Caco-2 (cell line): ENCODE data around the gene APELA. TPM values are rescaled to one million over a fixed set of nuclear protein-coding genes. Genes with fewer than 3 reads are reported as not detected.

Experiments used
- BruUV-seq: library from RNA; stranded (reverse); fragments of 400-500 nt; replicated peaks from 2 replicates; lab custom pipeline; 2021; lab: Mats Ljungman, UMichigan
- CTCF ChIA-PET: fragments of 300-600 bp; sonication (Branson Sonifier 250); formaldehyde crosslinking; loops from one replicate; lab custom pipeline; 2022; ENCODE audit warnings: antibody characterized with exemption; lab: Charles Lee
- POLR2A ChIA-PET: fragments of 300-600 bp; sonication (Branson Sonifier 250); formaldehyde crosslinking; loops from one replicate; lab custom pipeline; 2022; ENCODE audit warnings: antibody characterized with exemption; lab: Charles Lee
- DNase-seq, 2 experiments: peaks; one replicate each; pipeline versions ENCODE4 v3.0.0 to v3.0.0-alpha.2; 2020 to 2022
- H3K27me3 ChIP-seq: replicated peaks from 2 replicates; pipeline ENCODE4 v1.6.0; 2011; ENCODE audit warnings: low read length; ENCODE audit not compliant: control insufficient read depth, insufficient read depth
- H3K36me3 ChIP-seq: 2 replicates; pipeline ENCODE4 v1.5.1; 2011; ENCODE audit warnings: low read length; ENCODE audit not compliant: control insufficient read depth, insufficient read depth
- H3K4me1 ChIP-seq: fragments of 250-450 bp; sonication (Bioruptor Pico); 2 replicates; pipeline ENCODE4 v1.5.1; 2020; ENCODE audit warnings: mild to moderate bottlenecking
- H3K4me3 ChIP-seq: 2 replicates; pipeline ENCODE4 v1.5.1; 2011; ENCODE audit warnings: low read depth, mild to moderate bottlenecking, control low read depth, low read length
- H3K9me3 ChIP-seq: fragments of 250-450 bp; sonication (Bioruptor Pico); 2 replicates; pipeline ENCODE4 v1.5.1; 2020; ENCODE audit warnings: mild to moderate bottlenecking, moderate library complexity
- H3K27ac Mint-ChIP-seq: one replicate; pipeline ENCODE4 v1.8.0; 2022; ENCODE audit warnings: mixed read lengths; ENCODE audit not compliant: unreplicated experiment
- H3K27me3 Mint-ChIP-seq: one replicate; pipeline ENCODE4 v1.8.0; 2022; ENCODE audit warnings: mixed read lengths; ENCODE audit not compliant: insufficient read depth, unreplicated experiment
- H3K36me3 Mint-ChIP-seq: one replicate; pipeline ENCODE4 v1.8.0; 2022; ENCODE audit warnings: mild to moderate bottlenecking, mixed read lengths; ENCODE audit not compliant: insufficient read depth, unreplicated experiment
- H3K4me1 Mint-ChIP-seq: one replicate; pipeline ENCODE4 v1.8.0; 2022; ENCODE audit warnings: low read depth, mixed read lengths; ENCODE audit not compliant: unreplicated experiment
- H3K4me3 Mint-ChIP-seq: one replicate; pipeline ENCODE4 v1.8.0; 2022; ENCODE audit warnings: mild to moderate bottlenecking, moderate library complexity, mixed read lengths; ENCODE audit not compliant: unreplicated experiment
- H3K9me3 Mint-ChIP-seq: one replicate; pipeline ENCODE4 v1.8.0; 2022; ENCODE audit warnings: mixed read lengths; ENCODE audit not compliant: unreplicated experiment
- CTCF ChIP-seq, 2 experiments: fragments of 200-600 bp in 1 of 2; IDR thresholded peaks; 1 replicate in 1 of 2; 2 replicates in 1 of 2; pipeline versions ENCODE4 v1.5.1 to v1.8.0; 2011 to 2022; ENCODE audit warnings: antibody characterized with exemption in 1 of 2, control low read depth in 1 of 2, inconsistent platforms in 1 of 2, low read depth in 1 of 2, low read length in 1 of 2, mild to moderate bottlenecking in 1 of 2, moderate library complexity in 1 of 2; ENCODE audit not compliant: insufficient read depth in 1 of 2, severe bottlenecking in 1 of 2, unreplicated experiment in 1 of 2
- intact Hi-C: fragments of 100-400 bp; cut with micrococcal nuclease; formaldehyde crosslinking; loops from one replicate; pipeline ENCODE4 v1.10.0; 2022; ENCODE audit not compliant: unreplicated experiment
- total RNA-seq: library from RNA; stranded (reverse); gene quantifications from 2 replicates; pipeline ENCODE4 v1.2.3, GENCODE V29; 2022

The APELA gene
- total RNA-seq, 1 experiment from 2014 or later, result 30.6 TPM

- BruUV-seq, result no TSS peak
- Histone ChIP-seq H3K36me3 (no peaks in the 10 kb centered on the region), H3K4me3 (no peak overlapping the region), H3K27me3 (no peaks in the 10 kb centered on the region), H3K4me1 (no peaks in the 10 kb centered on the region), H3K9me3 (no peaks in the 10 kb centered on the region)
- H3K27ac Mint-ChIP-seq, result no peak overlapping the region
- ChIA-PET CTCF (no interaction called here), POLR2A (no interaction called here)
- peaks cover 5% of the 10 kb centered on the region for H3K9me3 Mint-ChIP-seq
- no peak for DNase-seq
- no peaks in the 10 kb centered on the region for H3K4me1 Mint-ChIP-seq
- intact Hi-C loops, result no loop called here
- H3K27me3 Mint-ChIP-seq, result no peaks in the 10 kb centered on the region
- H3K4me3 Mint-ChIP-seq, result no peak overlapping the region
- TF ChIP-seq CTCF (IDR thresholded peaks at IDR 0.05; ENCODE audit: insufficient read depth in 1 of 2, low read depth in 1 of 2, low read length in 1 of 2, severe bottlenecking in 1 of 2, unreplicated experiment in 1 of 2), result no peak
- H3K36me3 Mint-ChIP-seq, result no peaks in the 10 kb centered on the region
These were observed 30.0 kb upstream of the APELA start for GRCh38 chr4:164847016-164847415.

- ChIA-PET CTCF (no interaction called here), POLR2A (no interaction called here)
- Histone ChIP-seq H3K27me3 (no peaks in the 10 kb centered on the region), H3K9me3 (no peaks in the 10 kb centered on the region), H3K36me3 (no peaks in the 10 kb centered on the region), H3K4me1 (no peaks in the 10 kb centered on the region), H3K4me3 (no peak overlapping the region)
- TF ChIP-seq CTCF (IDR thresholded peaks at IDR 0.05; ENCODE audit: insufficient read depth in 1 of 2, low read depth in 1 of 2, low read length in 1 of 2, severe bottlenecking in 1 of 2, unreplicated experiment in 1 of 2), result no peak
- intact Hi-C loops, result no loop called here
- Mint-ChIP-seq H3K27me3 (no peaks in the 10 kb centered on the region), H3K4me1 (no peaks in the 10 kb centered on the region), H3K9me3 (peaks cover 15% of the 10 kb centered on the region), H3K27ac (no peak overlapping the region), H3K36me3 (no peaks in the 10 kb centered on the region), H3K4me3 (no peak overlapping the region)
- DNase-seq, result no peak
- BruUV-seq, result no TSS peak
These were observed 28.9 kb upstream of the APELA start for GRCh38 chr4:164847967-164848649.

GRCh38 chr4:164856396-164856795, 20.6 kb upstream of the APELA start:
- intact Hi-C loops, result no loop called here
- CTCF ChIA-PET, result no interaction called here
- H3K36me3 Mint-ChIP-seq, result no peaks in the 10 kb centered on the region
- DNase-seq, result no peak
- TF ChIP-seq CTCF (IDR thresholded peaks at IDR 0.05; ENCODE audit: insufficient read depth in 1 of 2, low read depth in 1 of 2, low read length in 1 of 2, severe bottlenecking in 1 of 2, unreplicated experiment in 1 of 2), result no peak
- BruUV-seq, result no TSS peak
- Histone ChIP-seq H3K9me3 (no peaks in the 10 kb centered on the region), H3K36me3 (no peaks in the 10 kb centered on the region), H3K4me1 (no peaks in the 10 kb centered on the region), H3K4me3 (no peak overlapping the region), H3K27me3 (no peaks in the 10 kb centered on the region)
- H3K4me3 Mint-ChIP-seq, result no peak overlapping the region
- H3K4me1 Mint-ChIP-seq, result no peaks in the 10 kb centered on the region
- H3K9me3 Mint-ChIP-seq, result peaks cover 15% of the 10 kb centered on the region
- no peaks in the 10 kb centered on the region for H3K27me3 Mint-ChIP-seq
- H3K27ac Mint-ChIP-seq, result no peak overlapping the region
- POLR2A ChIA-PET, result no interaction called here
